K562 (cell line): ENCODE data around the gene PPP2R2B. TPM values are rescaled to one million over a fixed set of nuclear protein-coding genes. Genes with fewer than 3 reads are reported as not detected.

Source experiments
- ATAC-seq: fragments of 200-7000 bp; cut with Tn5 transposase; 3 replicates; pipeline ENCODE4 v1.9.1; 2020; ENCODE audit warnings: moderate library complexity
- BruUV-seq: library from RNA; stranded (reverse); fragments of 400-500 nt; replicated peaks from 2 replicates; lab custom pipeline; 2021; lab: Mats Ljungman, UMichigan
- CTCF ChIA-PET: fragments of 300-600 bp; formaldehyde crosslinking; extraction: SDS; loops from one replicate; lab custom pipeline; 2021; ENCODE audit warnings: low intra/inter-chr PET ratio; lab: Yijun Ruan, JAX
- POLR2A ChIA-PET: fragments of 300-600, 350-650 bp; sonication (Branson Sonifier 250); formaldehyde crosslinking; extraction: SDS; loops from one replicate; lab custom pipeline; 2021; ENCODE audit warnings: antibody characterized with exemption, inconsistent platforms; lab: Yijun Ruan, JAX
- DNase-seq, 4 experiments: peaks; one replicate each; pipeline versions ENCODE4 v3.0.0 to v3.0.0-alpha.2; 2011 to 2018; ENCODE audit warnings: low spot score in 3 of 4, mixed read lengths in 3 of 4; ENCODE audit errors: extremely low read depth in 1 of 4
- FAIRE-seq: peaks from 2 replicates; lab custom pipeline; 2011; peaks lifted over from hg19 to GRCh38; lab: Jason Lieb, UNC
- H2AFZ ChIP-seq: 2 replicates; pipeline ENCODE4 v1.6.0; 2011; ENCODE audit warnings: low read depth, low read length, control low read depth, inconsistent platforms
- H3K27ac ChIP-seq: fragments of 200-600 bp; 3 replicates; pipeline ENCODE4 v1.8.0; 2011; ENCODE audit warnings: low read depth, mild to moderate bottlenecking, control low read depth, inconsistent platforms, low read length, moderate library complexity, mixed read lengths; ENCODE audit errors: extremely low read depth
- H3K27me3 ChIP-seq, 2 experiments: fragments of 300-600 bp in 1 of 2; 2 replicates in 1 of 2; 3 replicates in 1 of 2; pipeline versions ENCODE4 v1.6.0 to v1.8.0; 2011; ENCODE audit warnings: inconsistent platforms in 2 of 2, low read length in 2 of 2, mild to moderate bottlenecking in 1 of 2, mixed read lengths in 1 of 2, moderate library complexity in 1 of 2; ENCODE audit not compliant: control insufficient read depth in 2 of 2, insufficient read depth in 2 of 2
- H3K36me3 ChIP-seq: fragments of 300-600 bp; 3 replicates; pipeline ENCODE4 v1.8.0; 2011; ENCODE audit warnings: mild to moderate bottlenecking, low read length, inconsistent platforms; ENCODE audit not compliant: control insufficient read depth, insufficient read depth
- H3K4me1 ChIP-seq, 2 experiments: fragments of 200-600 bp in 1 of 2; replicated peaks in 1 of 2; 2 replicates in 1 of 2; 3 replicates in 1 of 2; pipeline versions ENCODE4 v1.5.1 to v1.8.0; 2011; ENCODE audit warnings: inconsistent platforms in 2 of 2, low read length in 2 of 2, mild to moderate bottlenecking in 1 of 2, mixed read lengths in 1 of 2, moderate library complexity in 1 of 2; ENCODE audit not compliant: control insufficient read depth in 2 of 2, insufficient read depth in 2 of 2
- H3K4me2 ChIP-seq: 2 replicates; pipeline ENCODE4 v1.6.1; 2011; ENCODE audit warnings: low read length, control low read depth, inconsistent platforms, mixed read lengths; ENCODE audit not compliant: insufficient read depth
- H3K4me3 ChIP-seq: fragments of 200-600 bp; sonication (generic), shearing (Covaris generic); 2 replicates; pipeline ENCODE4 v1.5.1; 2016; ENCODE audit warnings: control low read depth, inconsistent platforms
- H3K79me2 ChIP-seq: fragments of 200-600 bp; 3 replicates; pipeline ENCODE4 v1.8.0; 2011; ENCODE audit warnings: low read length, inconsistent platforms; ENCODE audit not compliant: control insufficient read depth, insufficient read depth
- H3K9ac ChIP-seq, 2 experiments: 2 replicates each; pipeline versions ENCODE4 v1.6.0 to v1.6.1; 2011; ENCODE audit warnings: low read depth in 2 of 2, low read length in 2 of 2, control low read depth in 1 of 2, inconsistent platforms in 1 of 2, mild to moderate bottlenecking in 1 of 2, mixed read lengths in 1 of 2; ENCODE audit not compliant: insufficient read depth in 1 of 2
- H3K9me1 ChIP-seq: one replicate; pipeline ENCODE4 v1.6.0; 2011; ENCODE audit warnings: inconsistent platforms, mild to moderate bottlenecking, low read length, moderate library complexity; ENCODE audit not compliant: control insufficient read depth, insufficient read depth
- H3K9me3 ChIP-seq: replicated peaks from 2 replicates; pipeline ENCODE4 v1.5.1; 2011; ENCODE audit warnings: low read depth, low read length, inconsistent platforms; ENCODE audit not compliant: control insufficient read depth, insufficient read depth
- H4K20me1 ChIP-seq: replicated peaks from 2 replicates; pipeline ENCODE4 v1.6.1; 2011; ENCODE audit warnings: low read length, inconsistent platforms, mixed read lengths; ENCODE audit not compliant: control insufficient read depth, insufficient read depth
- SFPQ ChIP-seq: fragments of 200-400 bp; formaldehyde crosslinking; IDR thresholded peaks from 2 replicates; pipeline ENCODE4 v1.6.1; 2017; ENCODE audit warnings: mild to moderate bottlenecking, low read depth, low read length, moderate library complexity
- ZC3H8 ChIP-seq: fragments of 450-650 bp; IDR thresholded peaks from 2 replicates; pipeline ENCODE4 v1.6.1; 2017
- ZHX1 ChIP-seq: fragments of 150-350 bp; conservative IDR thresholded peaks from 2 replicates; pipeline ENCODE4 v1.6.1; 2014; ENCODE audit warnings: low read length
- WGBS: fragments of 100-300 bp; shearing (Covaris generic); methylation state at CpG from one replicate; pipeline ENCODE4 v1.1.6; 2016; ENCODE audit warnings: low coverage, mixed read lengths; ENCODE audit not compliant: insufficient coverage; ENCODE audit errors: missing lambda C conversion rate; 5-methylcytosine and 5-hydroxymethylcytosine counted together
- in situ Hi-C: fragments of 300-500 bp; cut with MboI; formaldehyde crosslinking; loops from 4 replicates; pipeline ENCODE4 v1.15.0; 2018; ENCODE audit warnings: inconsistent platforms, mixed read lengths
- intact Hi-C: fragments of 100-400 bp; cut with micrococcal nuclease; formaldehyde crosslinking; loops from 2 replicates; pipeline ENCODE4 v1.14.2; 2022
- polyA plus RNA-seq, 8 experiments: library from polyadenylated mRNA; depleted of rRNA in 4 of 8; stranded (reverse) in 5 of 8; unstranded in 3 of 8; fragments of >200 nt; fragmentation: Nextera tagmentation in 2 of 8; fragmentation: Illumina TruSeq in 1 of 8; extraction: Ambion mirVana in 2 of 8; extraction: Trizol in 1 of 8; gene quantifications; 2 replicates each; pipeline versions ENCODE4 v1.2.1 to v1.2.3, GENCODE V29; 2011 to 2014; ENCODE audit warnings: inconsistent platforms in 1 of 8, missing spikeins in 1 of 8
- total RNA-seq, 7 experiments: library from RNA; depleted of rRNA in 6 of 7; stranded (reverse); fragments of >200 nt in 6 of 7; fragmentation: Illumina TruSeq in 2 of 7; extraction: Trizol in 2 of 7; gene quantifications; 2 replicates each; pipeline versions ENCODE4 v1.2.1 to v1.2.3, GENCODE V29; 2011 to 2021; ENCODE audit warnings: low replicate concordance in 1 of 7

PPP2R2B gene
- total and polyA plus RNA-seq, 9 of the 15 experiments (the other 6 are each of a cell fraction or from before 2014, with no cell fraction given): not detected

GRCh38 chr5:146849694-146850303, 28.8 kb downstream of the PPP2R2B start:
- Histone ChIP-seq H3K9me1 (no peaks in the 10 kb centered on the region), H3K9me3 (no peaks in the 10 kb centered on the region)
- no peak for DNase-seq
- TF ChIP-seq ZC3H8: no peak
- no peak for TF ChIP-seq SFPQ
- no peak for TF ChIP-seq ZHX1
- TF ChIP-seq, all 486 proteins: peak for 0
- no peak overlapping the region for H3K27ac ChIP-seq
- no peak for FAIRE-seq
- no peaks in the 10 kb centered on the region for H3K36me3 ChIP-seq
- no peaks in the 10 kb centered on the region for H3K27me3 ChIP-seq
- H3K4me2 ChIP-seq: no peak overlapping the region
- no peak for ATAC-seq
- H3K4me1 ChIP-seq: no peaks in the 10 kb centered on the region
- H3K79me2 ChIP-seq: no peaks in the 10 kb centered on the region
- H3K4me3 ChIP-seq: no peak overlapping the region
- no peak overlapping the region for H3K9ac ChIP-seq
- 1% methylated on average over 5 of the region's 5 CpGs for WGBS
- intact Hi-C loops (no loop called here), in situ Hi-C loops (no loop called here)
- ChIA-PET POLR2A (no interaction called here), CTCF (no interaction called here)
- no TSS peak for BruUV-seq
- H2AFZ ChIP-seq: no peak overlapping the region
- H4K20me1 ChIP-seq: no peaks in the 10 kb centered on the region
